OCI-LY3 (cell line): Measurements from ENCODE around the gene RMP24.

Source experiments
- EZH2phosphoT487 ChIP-seq: fragments of 200-600 bp; shearing (Covaris generic); IDR thresholded peaks from 2 replicates; pipeline ENCODE4 v1.6.1; 2018; ENCODE audit warnings: antibody characterized with exemption, mixed run types, low read depth
- TF ChIP-seq, protein P1 (sequence below): fragments of 200-600, 300-600 bp; sonication (generic); IDR thresholded peaks from 2 replicates; pipeline ENCODE4 v1.5.1; 2014; ENCODE audit warnings: antibody characterized with exemption, low read length, low read depth

DNA sequence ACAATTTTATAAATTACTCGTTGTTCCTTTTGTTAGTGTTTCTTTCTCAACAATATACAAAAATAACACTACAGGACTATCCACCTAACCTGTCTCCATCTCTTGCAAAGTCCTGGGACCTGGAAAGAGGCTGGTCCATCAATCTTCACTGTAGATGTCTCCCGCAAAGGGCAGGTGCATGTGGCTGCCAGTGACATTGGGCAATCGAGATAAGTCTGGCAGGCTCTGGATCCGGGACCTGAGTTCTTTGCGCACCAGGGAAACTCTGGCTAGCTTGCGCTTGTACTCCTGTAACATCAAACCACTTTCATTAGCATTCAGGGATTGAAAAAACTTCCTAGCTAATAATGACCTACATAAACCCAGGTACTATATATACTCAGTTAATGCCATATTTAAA, 20.5 kb downstream of the RMP24 start:
- TF ChIP-seq, protein P1, sequence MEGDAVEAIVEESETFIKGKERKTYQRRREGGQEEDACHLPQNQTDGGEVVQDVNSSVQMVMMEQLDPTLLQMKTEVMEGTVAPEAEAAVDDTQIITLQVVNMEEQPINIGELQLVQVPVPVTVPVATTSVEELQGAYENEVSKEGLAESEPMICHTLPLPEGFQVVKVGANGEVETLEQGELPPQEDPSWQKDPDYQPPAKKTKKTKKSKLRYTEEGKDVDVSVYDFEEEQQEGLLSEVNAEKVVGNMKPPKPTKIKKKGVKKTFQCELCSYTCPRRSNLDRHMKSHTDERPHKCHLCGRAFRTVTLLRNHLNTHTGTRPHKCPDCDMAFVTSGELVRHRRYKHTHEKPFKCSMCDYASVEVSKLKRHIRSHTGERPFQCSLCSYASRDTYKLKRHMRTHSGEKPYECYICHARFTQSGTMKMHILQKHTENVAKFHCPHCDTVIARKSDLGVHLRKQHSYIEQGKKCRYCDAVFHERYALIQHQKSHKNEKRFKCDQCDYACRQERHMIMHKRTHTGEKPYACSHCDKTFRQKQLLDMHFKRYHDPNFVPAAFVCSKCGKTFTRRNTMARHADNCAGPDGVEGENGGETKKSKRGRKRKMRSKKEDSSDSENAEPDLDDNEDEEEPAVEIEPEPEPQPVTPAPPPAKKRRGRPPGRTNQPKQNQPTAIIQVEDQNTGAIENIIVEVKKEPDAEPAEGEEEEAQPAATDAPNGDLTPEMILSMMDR, result no peak
- no peak for TF ChIP-seq EZH2phosphoT487
